ENCODE data around the gene KCNMA1. TPM values are rescaled to one million over a fixed set of nuclear protein-coding genes. Genes with fewer than 3 reads are reported as not detected.

Gene KCNMA1
- total and polyA plus RNA-seq, 3 donors from 2014 or later: 13.6 to 36.1 (median 24.7) TPM

DNA sequence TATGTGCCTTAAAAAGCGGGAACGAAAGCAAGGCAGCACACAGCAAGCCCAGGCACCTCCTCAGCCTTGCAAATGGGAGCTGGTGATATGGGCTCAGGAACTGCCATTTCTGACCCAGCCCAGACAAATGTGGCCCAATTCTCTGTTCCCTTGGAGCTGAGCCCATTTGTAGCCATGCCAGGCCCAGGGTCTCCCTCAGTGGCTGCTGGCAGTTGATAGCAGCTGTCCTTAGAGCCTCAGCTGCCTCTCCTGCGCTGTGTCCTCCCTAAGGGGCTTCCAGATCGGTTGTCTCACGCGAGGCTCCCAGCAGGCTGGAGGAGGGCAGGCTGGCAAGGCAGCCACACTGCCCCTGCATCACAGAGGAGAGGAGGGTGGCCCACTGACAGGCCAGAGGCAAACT, 275.8 kb downstream of the KCNMA1 start:
- intact Hi-C loops (cut with DNase I; ENCODE audit: low total_unique reads): no loop called here
- Histone ChIP-seq H3K4me1 (no peaks in the 10 kb centered on the region), H3K4me3 (no peak overlapping the region)

DNA sequence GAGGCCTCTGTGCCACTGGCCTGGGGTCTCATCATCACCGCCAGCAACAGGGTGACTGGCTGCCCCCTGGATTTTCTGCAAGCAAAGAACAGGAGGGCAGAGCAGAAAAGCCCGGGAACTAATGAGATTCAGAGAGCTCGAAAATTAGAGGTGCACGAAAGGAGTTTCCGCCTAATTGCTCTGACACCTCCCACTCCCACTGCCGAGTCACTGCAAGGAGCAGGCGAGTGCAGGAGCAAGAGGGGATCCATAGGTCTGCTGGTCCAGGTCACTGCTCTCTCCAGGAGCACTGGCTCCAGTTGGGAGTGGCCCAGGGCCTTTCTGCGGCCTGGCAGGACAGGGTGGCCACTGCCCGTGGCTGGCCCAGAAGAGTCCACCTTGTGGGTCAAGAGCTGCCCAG, 276.2 kb downstream of the KCNMA1 start:
- WGBS, 2 donors: 87 to 89% methylated on average over 9 of the region's 9 CpGs
- Histone ChIP-seq H3K4me3 (no peak overlapping the region), H3K36me3 (ENCODE audit: low read depth, missing control alignments) (no peaks in the 10 kb centered on the region), H3K9me3 (no peaks in the 10 kb centered on the region), H3K27me3 (no peaks in the 10 kb centered on the region), H3K4me1 (no peaks in the 10 kb centered on the region), H3K27ac (no peak overlapping the region)
- intact Hi-C loops (cut with DNase I; ENCODE audit: low total_unique reads): no loop called here
- DNase-seq: no peak
- TF ChIP-seq, protein P1, sequence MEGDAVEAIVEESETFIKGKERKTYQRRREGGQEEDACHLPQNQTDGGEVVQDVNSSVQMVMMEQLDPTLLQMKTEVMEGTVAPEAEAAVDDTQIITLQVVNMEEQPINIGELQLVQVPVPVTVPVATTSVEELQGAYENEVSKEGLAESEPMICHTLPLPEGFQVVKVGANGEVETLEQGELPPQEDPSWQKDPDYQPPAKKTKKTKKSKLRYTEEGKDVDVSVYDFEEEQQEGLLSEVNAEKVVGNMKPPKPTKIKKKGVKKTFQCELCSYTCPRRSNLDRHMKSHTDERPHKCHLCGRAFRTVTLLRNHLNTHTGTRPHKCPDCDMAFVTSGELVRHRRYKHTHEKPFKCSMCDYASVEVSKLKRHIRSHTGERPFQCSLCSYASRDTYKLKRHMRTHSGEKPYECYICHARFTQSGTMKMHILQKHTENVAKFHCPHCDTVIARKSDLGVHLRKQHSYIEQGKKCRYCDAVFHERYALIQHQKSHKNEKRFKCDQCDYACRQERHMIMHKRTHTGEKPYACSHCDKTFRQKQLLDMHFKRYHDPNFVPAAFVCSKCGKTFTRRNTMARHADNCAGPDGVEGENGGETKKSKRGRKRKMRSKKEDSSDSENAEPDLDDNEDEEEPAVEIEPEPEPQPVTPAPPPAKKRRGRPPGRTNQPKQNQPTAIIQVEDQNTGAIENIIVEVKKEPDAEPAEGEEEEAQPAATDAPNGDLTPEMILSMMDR (IDR thresholded peaks at IDR 0.05): no peak
- no peak for TF ChIP-seq POLR2A (IDR thresholded peaks at IDR 0.05)

More for the DNA sequence above, 275.8 kb downstream of the KCNMA1 start:
- WGBS, 2 donors: 91 to 100% methylated on average over 2 to 6 of the region's 6 CpGs
- Histone ChIP-seq H3K27me3 (no peaks in the 10 kb centered on the region), H3K27ac (no peak overlapping the region), H3K9me3 (no peaks in the 10 kb centered on the region), H3K36me3 (ENCODE audit: low read depth, missing control alignments) (no peaks in the 10 kb centered on the region)
- no peak for DNase-seq
- TF ChIP-seq POLR2A (IDR thresholded peaks at IDR 0.05): no peak
- TF ChIP-seq, protein P1 (IDR thresholded peaks at IDR 0.05): no peak

DNA sequence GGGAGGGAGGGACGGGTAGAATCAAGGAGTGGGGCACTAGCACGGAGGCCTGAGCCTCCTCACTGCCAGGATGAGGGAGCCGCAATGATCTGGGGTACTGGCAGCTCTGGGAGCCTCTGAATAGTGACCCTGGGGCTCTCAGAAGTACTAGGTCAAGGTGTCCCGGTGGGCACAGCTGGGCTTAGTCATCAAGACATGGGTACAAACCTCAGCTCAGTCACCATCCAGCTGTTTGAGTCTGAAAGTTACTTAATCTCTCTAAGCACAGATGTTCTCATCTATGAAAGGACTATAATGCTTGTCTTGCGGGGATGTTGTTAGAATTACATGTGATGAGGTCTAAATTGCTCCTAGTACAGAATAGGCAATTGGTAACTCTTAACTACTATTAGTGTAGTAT, 276.8 kb downstream of the KCNMA1 start:
- intact Hi-C loops (cut with DNase I; ENCODE audit: low total_unique reads): no loop called here
- DNase-seq: no peak
- H3K4me3 ChIP-seq: no peak overlapping the region
- no peaks in the 10 kb centered on the region for H3K27me3 ChIP-seq
- no peaks in the 10 kb centered on the region for H3K4me1 ChIP-seq
- TF ChIP-seq, protein P1 (IDR thresholded peaks at IDR 0.05): no peak
- TF ChIP-seq POLR2A (IDR thresholded peaks at IDR 0.05): no peak
- H3K36me3 ChIP-seq (ENCODE audit: low read depth, missing control alignments): no peaks in the 10 kb centered on the region
- no peaks in the 10 kb centered on the region for H3K9me3 ChIP-seq
- H3K27ac ChIP-seq: no peak overlapping the region
- WGBS, 2 donors: 95 to 96% methylated on average over 4 to 5 of the region's 5 CpGs

DNA sequence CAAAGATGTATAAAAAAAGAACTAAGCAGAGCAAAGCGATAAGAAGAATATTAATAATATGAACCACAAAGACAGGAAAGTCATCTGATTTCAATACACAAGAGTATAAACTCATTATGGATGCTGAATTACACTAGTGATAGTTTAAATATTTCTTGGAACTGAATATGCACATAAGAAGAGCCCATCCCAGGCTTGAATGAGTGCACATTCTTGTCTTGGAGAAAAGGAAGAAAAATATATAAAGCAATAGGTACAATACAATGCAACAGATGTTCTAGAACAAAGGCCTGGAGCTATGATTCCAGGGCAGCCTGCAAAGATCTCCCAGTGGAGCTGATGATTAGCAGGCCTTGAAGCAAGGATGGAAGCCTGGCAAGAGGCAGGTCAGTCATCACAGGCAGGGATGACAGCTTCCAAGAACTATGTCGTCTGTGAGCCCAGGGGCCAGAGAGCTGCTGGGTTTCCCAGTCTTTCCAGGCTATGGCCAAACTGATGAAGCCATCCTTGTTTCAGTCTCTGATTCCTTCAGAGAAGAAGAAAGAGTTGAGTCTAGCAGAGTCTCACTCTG, 277.6 kb downstream of the KCNMA1 start:
- no peaks in the 10 kb centered on the region for H3K9me3 ChIP-seq
- no peak overlapping the region for H3K4me3 ChIP-seq
- no peaks in the 10 kb centered on the region for H3K27me3 ChIP-seq
- no peaks in the 10 kb centered on the region for H3K36me3 ChIP-seq (ENCODE audit: low read depth, missing control alignments)
- TF ChIP-seq POLR2A (IDR thresholded peaks at IDR 0.05): no peak
- TF ChIP-seq, protein P1 (IDR thresholded peaks at IDR 0.05): no peak
- WGBS, 2 donors: 89 to 91% methylated on average over 2 of the region's 2 CpGs
- H3K4me1 ChIP-seq: no peaks in the 10 kb centered on the region
- no peak overlapping the region for H3K27ac ChIP-seq
- intact Hi-C loops (cut with DNase I; ENCODE audit: low total_unique reads): no loop called here
- no peak for DNase-seq

DNA sequence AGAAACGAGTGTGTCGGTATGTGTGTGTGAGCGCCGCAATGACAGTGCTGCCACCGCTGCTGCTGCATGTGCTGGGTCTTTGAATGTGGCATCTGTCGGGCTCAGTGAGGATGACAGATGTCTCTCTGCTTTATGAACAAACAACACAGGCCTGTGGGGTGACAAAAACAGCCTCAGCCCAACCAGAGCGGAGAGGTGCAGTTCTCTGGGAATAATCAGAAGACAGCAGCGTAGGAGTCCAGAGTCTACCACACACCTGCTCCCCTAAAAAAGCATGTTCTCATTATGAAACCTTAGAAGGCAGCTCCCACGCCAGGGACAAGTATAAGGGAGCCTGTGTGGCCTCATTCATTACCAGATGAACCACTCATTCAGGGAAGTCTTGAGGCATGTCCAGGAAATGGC, 278.3 kb downstream of the KCNMA1 start:
- 91 to 94% methylated on average over 6 to 9 of the region's 9 CpGs for WGBS, 2 donors
- H3K9me3 ChIP-seq: no peaks in the 10 kb centered on the region
- no peak overlapping the region for H3K27ac ChIP-seq
- intact Hi-C loops (cut with DNase I; ENCODE audit: low total_unique reads): no loop called here
- H3K36me3 ChIP-seq (ENCODE audit: low read depth, missing control alignments): no peaks in the 10 kb centered on the region
- H3K4me3 ChIP-seq: no peak overlapping the region
- TF ChIP-seq POLR2A (IDR thresholded peaks at IDR 0.05): no peak
- TF ChIP-seq, protein P1 (IDR thresholded peaks at IDR 0.05): no peak
- DNase-seq: no peak
- no peaks in the 10 kb centered on the region for H3K27me3 ChIP-seq
- no peaks in the 10 kb centered on the region for H3K4me1 ChIP-seq
